CD14-positive monocyte (primary cell): ENCODE measurements around the gene SLC10A1. TPM values are rescaled to one million over a fixed set of nuclear protein-coding genes. Genes with fewer than 3 reads are reported as not detected.

Experiments
- DNase-seq, 3 donors: peaks; one replicate each; pipeline ENCODE4 v3.0.0-alpha.2; 2011 to 2022
- H2AFZ ChIP-seq: 2 replicates; pipeline ENCODE4 v1.6.0; 2012; ENCODE audit warnings: mild to moderate bottlenecking, low read depth, low read length, inconsistent platforms; ENCODE audit not compliant: insufficient read depth, poor library complexity, severe bottlenecking
- H3K27ac ChIP-seq, 2 donors: 1 replicate in 1 of 2; 2 replicates in 1 of 2; pipeline ENCODE4 v1.5.1; 2012 to 2013; ENCODE audit warnings: low read length in 2 of 2, control low read depth in 1 of 2, inconsistent platforms in 1 of 2, low read depth in 1 of 2, mild to moderate bottlenecking in 1 of 2
- H3K27me3 ChIP-seq, 2 donors: one replicate each; pipeline versions ENCODE4 v1.6.0 to v1.6.1; 2011 to 2013; ENCODE audit warnings: low read length in 2 of 2; ENCODE audit not compliant: control insufficient read depth in 2 of 2, insufficient read depth in 2 of 2
- H3K36me3 ChIP-seq, 2 donors: replicated peaks in 1 of 2; 1 replicate in 1 of 2; 2 replicates in 1 of 2; pipeline versions ENCODE4 v1.5.1 to v1.6.1; 2012 to 2013; ENCODE audit warnings: low read length in 2 of 2, control low read depth in 1 of 2, inconsistent platforms in 1 of 2, mild to moderate bottlenecking in 1 of 2; ENCODE audit not compliant: insufficient read depth in 2 of 2, control insufficient read depth in 1 of 2
- H3K4me1 ChIP-seq, 2 donors: 1 replicate in 1 of 2; 2 replicates in 1 of 2; pipeline versions ENCODE4 v1.5.1 to v1.6.1; 2012 to 2013; ENCODE audit warnings: low read length in 2 of 2, control low read depth in 1 of 2, inconsistent platforms in 1 of 2, mild to moderate bottlenecking in 1 of 2, moderate library complexity in 1 of 2; ENCODE audit not compliant: insufficient read depth in 2 of 2, control insufficient read depth in 1 of 2
- H3K4me2 ChIP-seq: replicated peaks from 2 replicates; pipeline ENCODE3; 2012; ENCODE audit warnings: low read length, moderate library complexity, mild to moderate bottlenecking; ENCODE audit not compliant: poor library complexity, severe bottlenecking; ENCODE audit errors: extremely low read depth
- H3K4me3 ChIP-seq, 3 experiments: fragments of 200-600 bp in 1 of 3; sonication (generic) in 1 of 3; replicated peaks in 1 of 3; 1 replicate in 2 of 3; 2 replicates in 1 of 3; pipeline ENCODE4 v1.5.1; 2011 to 2013; ENCODE audit warnings: low read length in 3 of 3, mild to moderate bottlenecking in 3 of 3, control low read depth in 2 of 3, low read depth in 2 of 3, inconsistent platforms in 1 of 3, moderate library complexity in 1 of 3
- H3K79me2 ChIP-seq: 2 replicates; pipeline ENCODE4 v1.6.0; 2012; ENCODE audit warnings: mild to moderate bottlenecking, control low read depth, inconsistent platforms, low read length, moderate library complexity; ENCODE audit not compliant: insufficient read depth
- H3K9ac ChIP-seq: 2 replicates; pipeline ENCODE4 v1.6.0; 2017; ENCODE audit warnings: low read length, mild to moderate bottlenecking; ENCODE audit not compliant: insufficient read depth, poor library complexity, severe bottlenecking
- H3K9me3 ChIP-seq, 2 donors: replicated peaks in 1 of 2; 1 replicate in 1 of 2; 2 replicates in 1 of 2; pipeline versions ENCODE4 v1.5.1 to v1.6.1; 2012 to 2013; ENCODE audit warnings: low read length in 2 of 2, control low read depth in 1 of 2; ENCODE audit not compliant: control insufficient read depth in 1 of 2, insufficient read depth in 1 of 2
- H4K20me1 ChIP-seq: 2 replicates; pipeline ENCODE4 v1.6.0; 2012; ENCODE audit warnings: mild to moderate bottlenecking, low read length, control low read depth, moderate library complexity; ENCODE audit not compliant: insufficient read depth
- H3K27ac Mint-ChIP-seq, 7 donors: one replicate each; pipeline ENCODE4 v1.8.0; 2020; ENCODE audit warnings: mild to moderate bottlenecking in 7 of 7, mixed read lengths in 7 of 7, moderate library complexity in 6 of 7, inconsistent platforms in 2 of 7
- H3K27me3 Mint-ChIP-seq, 3 donors: one replicate each; pipeline ENCODE4 v1.8.0; 2021 to 2022; ENCODE audit warnings: low read depth in 3 of 3, mild to moderate bottlenecking in 3 of 3, mixed read lengths in 3 of 3, moderate library complexity in 3 of 3, inconsistent platforms in 1 of 3
- H3K36me3 Mint-ChIP-seq, 2 donors: one replicate each; pipeline ENCODE4 v1.8.0; 2020; ENCODE audit warnings: mixed read lengths in 2 of 2, inconsistent platforms in 1 of 2, mild to moderate bottlenecking in 1 of 2
- H3K4me1 Mint-ChIP-seq: one replicate; pipeline ENCODE4 v1.8.0; 2020; ENCODE audit warnings: mild to moderate bottlenecking, mixed read lengths
- H3K4me3 Mint-ChIP-seq, 2 donors: one replicate each; pipeline ENCODE4 v1.8.0; 2020; ENCODE audit warnings: mild to moderate bottlenecking in 2 of 2, mixed read lengths in 2 of 2, moderate library complexity in 1 of 2
- H3K9me3 Mint-ChIP-seq, 7 donors: one replicate each; pipeline ENCODE4 v1.8.0; 2020 to 2022; ENCODE audit warnings: mixed read lengths in 7 of 7, mild to moderate bottlenecking in 6 of 7, moderate library complexity in 6 of 7, inconsistent platforms in 2 of 7
- CTCF ChIP-seq: fragments of 200-600 bp; IDR thresholded peaks from one replicate; pipeline ENCODE4 v1.8.0; 2022; ENCODE audit warnings: antibody characterized with exemption, mild to moderate bottlenecking
- WGBS: methylation state at CpG from one replicate; pipeline ENCODE4 v1.1.5; 2013; ENCODE audit warnings: missing lambda C conversion rate; ENCODE audit not compliant: insufficient coverage; 5-methylcytosine and 5-hydroxymethylcytosine counted together
- intact Hi-C, 2 donors: fragments of 100-400 bp; cut with micrococcal nuclease; formaldehyde crosslinking; loops; one replicate each; pipeline versions ENCODE4 v1.15.0 to v1.15.1; 2023
- polyA plus RNA-seq, 3 donors: library from polyadenylated mRNA; depleted of rRNA in 1 of 3; unstranded in 2 of 3; stranded (reverse) in 1 of 3; fragments of 300-500 nt in 2 of 3; fragments of >200 nt in 1 of 3; fragmentation: Illumina TruSeq in 2 of 3; gene quantifications; 1 replicate in 2 of 3; 2 replicates in 1 of 3; pipeline ENCODE4 v1.2.3, GENCODE V29; 2012 to 2021

SLC10A1 gene
- polyA plus RNA-seq, 3 donors = 0.09 TPM; not detected in 2

GRCh38 chr14:69750495-69750894 is 46.5 kb downstream of the SLC10A1 start:
- intact Hi-C loops = no loop called here
- no peak for TF ChIP-seq CTCF
- Mint-ChIP-seq H3K9me3 (peaks cover 0 to 5% (median 4%) of the 10 kb centered on the region in 7 donors), H3K27ac (no peak overlapping the region), H3K27me3 (peaks cover under 1 to 4% (median 1%) of the 10 kb centered on the region in 3 donors), H3K36me3 (no peaks in the 10 kb centered on the region), H3K4me3 (no peak overlapping the region), H3K4me1 (peaks cover 15% of the 10 kb centered on the region)
- Histone ChIP-seq H3K4me3 (no peak overlapping the region), H3K4me2 (no peak overlapping the region), H3K9ac (no peak overlapping the region), H3K9me3 (no peaks in the 10 kb centered on the region), H3K79me2 (no peaks in the 10 kb centered on the region), H3K27me3 (no peaks in the 10 kb centered on the region), H3K27ac (no peak overlapping the region), H4K20me1 (no peaks in the 10 kb centered on the region), H3K36me3 (no peaks in the 10 kb centered on the region), H2AFZ (no peak overlapping the region), H3K4me1 (peaks cover 4 to 7% of the 10 kb centered on the region in 2 donors)
- no peak for DNase-seq
- 100% methylated on average over 1 of the region's 2 CpGs for WGBS

GRCh38 chr14:69749956-69750355 is 47.1 kb downstream of the SLC10A1 start:
- Mint-ChIP-seq H3K27ac (no peak overlapping the region), H3K4me3 (no peak overlapping the region), H3K9me3 (peaks cover 0 to 5% (median 4%) of the 10 kb centered on the region in 7 donors), H3K4me1 (peaks cover 11% of the 10 kb centered on the region), H3K36me3 (no peaks in the 10 kb centered on the region), H3K27me3 (peaks cover 1 to 4% (median 2%) of the 10 kb centered on the region in 3 donors)
- Histone ChIP-seq H2AFZ (no peak overlapping the region), H3K27me3 (no peaks in the 10 kb centered on the region), H3K79me2 (no peaks in the 10 kb centered on the region), H4K20me1 (no peaks in the 10 kb centered on the region), H3K9me3 (no peaks in the 10 kb centered on the region), H3K9ac (no peak overlapping the region), H3K4me3 (no peak overlapping the region), H3K36me3 (no peaks in the 10 kb centered on the region), H3K27ac (no peak overlapping the region), H3K4me2 (no peak overlapping the region), H3K4me1 (peaks cover 4 to 7% of the 10 kb centered on the region in 2 donors)
- TF ChIP-seq CTCF = no peak
- intact Hi-C loops = no loop called here
- no peak for DNase-seq
- no CpG with 5 or more reads among the region's 1 CpG for WGBS
